Raji (cell line): ENCODE measurements around the gene MORN1.

Experiments used
- POLR2A ChIP-seq: IDR thresholded peaks from 2 replicates; pipeline ENCODE4 v1.6.1; 2011; ENCODE audit warnings: low read depth, low read length, control low read depth; ENCODE audit not compliant: insufficient read depth

MORN1 gene

GRCh38 chr1:2358072-2358471 lies 33.3 kb downstream of the MORN1 start:
- TF ChIP-seq POLR2A = no peak

GRCh38 chr1:2356911-2357845 lies 34.2 kb downstream of the MORN1 start:
- TF ChIP-seq POLR2A = no peak

- no peak for TF ChIP-seq POLR2A
These were observed 35.0 kb downstream of the MORN1 start for GRCh38 chr1:2356401-2356800.

- no peak for TF ChIP-seq POLR2A
These were observed 35.7 kb downstream of the MORN1 start for GRCh38 chr1:2355373-2356261.

- TF ChIP-seq POLR2A = no peak
These were observed 36.6 kb downstream of the MORN1 start for GRCh38 chr1:2354511-2355372.

GRCh38 chr1:2353551-2354438 lies 37.6 kb downstream of the MORN1 start:
- TF ChIP-seq POLR2A = no peak

- TF ChIP-seq POLR2A = no peak
These were observed 38.3 kb downstream of the MORN1 start for GRCh38 chr1:2352897-2353550.

- TF ChIP-seq POLR2A = no peak
These were observed 38.9 kb downstream of the MORN1 start for GRCh38 chr1:2352341-2352896.

- TF ChIP-seq POLR2A = no peak
These were observed 39.6 kb downstream of the MORN1 start for GRCh38 chr1:2351723-2352122.

- no peak for TF ChIP-seq POLR2A
These were observed 40.3 kb downstream of the MORN1 start for GRCh38 chr1:2350911-2351655.

- no peak for TF ChIP-seq POLR2A
These were observed 40.9 kb downstream of the MORN1 start for GRCh38 chr1:2350501-2350900.

- no peak for TF ChIP-seq POLR2A
These were observed 41.5 kb downstream of the MORN1 start for GRCh38 chr1:2349806-2350205.
